Smooth muscle cell (in vitro differentiated cells): ENCODE data around the gene L3MBTL1. TPM values are rescaled to one million over a fixed set of nuclear protein-coding genes. Genes with fewer than 3 reads are reported as not detected.
"Not testable (repeated sequence)": the region's sequence is repeated elsewhere in the genome, so short reads cannot be mapped to it uniquely, and the experiment has no call there.

Experiments used
- DNase-seq: peaks from one replicate; lab custom pipeline; 2025; ENCODE audit not compliant: unreplicated experiment; lab: John Stamatoyannopoulos, UW
- H2AFZ ChIP-seq: fragments of 200-600 bp; sonication (generic); 2 replicates; pipeline ENCODE4 v1.6.0; 2016; ENCODE audit warnings: antibody characterized with exemption, low read depth, mild to moderate bottlenecking
- H3F3A ChIP-seq: fragments of 200-600 bp; sonication (generic); 2 replicates; pipeline ENCODE4 v1.6.0; 2017; ENCODE audit warnings: antibody characterized with exemption, low read depth
- H3K27ac ChIP-seq: fragments of 200-600 bp; sonication (generic); 2 replicates; pipeline ENCODE4 v1.5.1; 2016; ENCODE audit warnings: low read depth, mild to moderate bottlenecking
- H3K27me3 ChIP-seq: fragments of 200-600 bp; sonication (generic); 2 replicates; pipeline ENCODE4 v1.6.1; 2016; ENCODE audit warnings: low read depth, mild to moderate bottlenecking
- H3K36me3 ChIP-seq: fragments of 200-600 bp; sonication (generic); 2 replicates; pipeline ENCODE4 v1.5.1; 2016; ENCODE audit warnings: low read depth
- H3K4me1 ChIP-seq: fragments of 200-600 bp; sonication (generic); 2 replicates; pipeline ENCODE4 v1.5.1; 2016; ENCODE audit warnings: low read depth
- H3K4me2 ChIP-seq: fragments of 200-600 bp; sonication (generic); 2 replicates; pipeline ENCODE4 v1.6.0; 2016; ENCODE audit warnings: mild to moderate bottlenecking
- H3K4me3 ChIP-seq: fragments of 200-600 bp; sonication (generic); 2 replicates; pipeline ENCODE4 v1.5.1; 2016; ENCODE audit warnings: mild to moderate bottlenecking
- H3K79me2 ChIP-seq: fragments of 200-600 bp; sonication (generic); 2 replicates; pipeline ENCODE4 v1.6.0; 2016; ENCODE audit warnings: low read depth, mild to moderate bottlenecking
- H3K9ac ChIP-seq: fragments of 200-600 bp; sonication (generic); 2 replicates; pipeline ENCODE4 v1.6.0; 2016; ENCODE audit warnings: low read depth
- H3K9me3 ChIP-seq: fragments of 200-600 bp; sonication (generic); replicated peaks from 2 replicates; pipeline ENCODE4 v1.5.1; 2016; ENCODE audit warnings: low read depth
- H4K20me1 ChIP-seq: fragments of 200-600 bp; sonication (generic); 2 replicates; pipeline ENCODE4 v1.6.0; 2016; ENCODE audit warnings: low read depth
- CTCF ChIP-seq: fragments of 200-600 bp; sonication (generic); IDR thresholded peaks from 2 replicates; pipeline ENCODE4 v1.5.1; 2017; ENCODE audit warnings: borderline replicate concordance, mild to moderate bottlenecking, antibody characterized with exemption; ENCODE audit not compliant: insufficient read depth, poor library complexity, severe bottlenecking
- WGBS: methylation state at CpG from one replicate; pipeline ENCODE4 v1.1.7; 2016; ENCODE audit warnings: low lambda C conversion rate; 5-methylcytosine and 5-hydroxymethylcytosine counted together
- polyA plus RNA-seq: library from polyadenylated mRNA; unstranded; fragments of >200 nt; fragmentation: Nextera tagmentation; extraction: Ambion mirVana; gene quantifications from 2 replicates; pipeline ENCODE4 v1.2.1, GENCODE V29; 2016
- total RNA-seq: library from RNA; depleted of rRNA; stranded (reverse); fragments of >200 nt; gene quantifications from 2 replicates; pipeline ENCODE4 v1.2.3, GENCODE V29; 2014

L3MBTL1 gene
- total and polyA plus RNA-seq, 2 experiments from 2014 or later: 7.7 to 8.9 TPM

- Histone ChIP-seq H3K27me3 (no peaks in the 10 kb centered on the region), H3K9ac (no peak overlapping the region), H3F3A (no peaks in the 10 kb centered on the region), H3K4me1 (no peaks in the 10 kb centered on the region), H3K4me3 (no peak overlapping the region), H3K79me2 (no peaks in the 10 kb centered on the region), H4K20me1 (no peaks in the 10 kb centered on the region), H3K27ac (no peak overlapping the region), H2AFZ (no peak overlapping the region), H3K9me3 (no peaks in the 10 kb centered on the region), H3K4me2 (no peak overlapping the region), H3K36me3 (no peaks in the 10 kb centered on the region)
- WGBS: 57% methylated on average over 2 of the region's 2 CpGs
- TF ChIP-seq CTCF: no peak
- DNase-seq: no peak
Observed at GRCh38 chr20:43495388-43495787, 12.1 kb upstream of the L3MBTL1 start.

- H3K36me3 ChIP-seq, H3K4me3 ChIP-seq, H3K27me3 ChIP-seq, H3K4me2 ChIP-seq, H3F3A ChIP-seq, H3K27ac ChIP-seq, H4K20me1 ChIP-seq, H2AFZ ChIP-seq, DNase-seq, H3K9me3 ChIP-seq, H3K79me2 ChIP-seq, H3K4me1 ChIP-seq, H3K9ac ChIP-seq: not testable (repeated sequence)
- 96% methylated on average over 8 of the region's 8 CpGs for WGBS
Observed at GRCh38 chr20:43502021-43502420, 5.5 kb upstream of the L3MBTL1 start.

GRCh38 chr20:43506238-43506637 is 1.3 kb upstream of the L3MBTL1 start:
- H3K27me3 ChIP-seq: peaks cover 5% of the 10 kb centered on the region
- no peak overlapping the region for H3K27ac ChIP-seq
- H3K79me2 ChIP-seq: no peaks in the 10 kb centered on the region
- H3K4me1 ChIP-seq: no peaks in the 10 kb centered on the region
- no peaks in the 10 kb centered on the region for H3K9me3 ChIP-seq
- no peaks in the 10 kb centered on the region for H3K36me3 ChIP-seq
- H3K9ac ChIP-seq: no peak overlapping the region
- H2AFZ ChIP-seq: no peak overlapping the region
- no peak overlapping the region for H3K4me2 ChIP-seq
- no peak overlapping the region for H3K4me3 ChIP-seq
- no peak for DNase-seq
- H3F3A ChIP-seq: no peaks in the 10 kb centered on the region
- TF ChIP-seq CTCF: no peak
- WGBS: 92% methylated on average over 7 of the region's 7 CpGs
- H4K20me1 ChIP-seq: no peaks in the 10 kb centered on the region

- H3K9me3 ChIP-seq: no peaks in the 10 kb centered on the region
- peak overlapping the region; percentile 88 for H3K4me3 ChIP-seq
- H4K20me1 ChIP-seq: no peaks in the 10 kb centered on the region
- H3F3A ChIP-seq: no peaks in the 10 kb centered on the region
- H3K4me1 ChIP-seq: no peaks in the 10 kb centered on the region
- H3K79me2 ChIP-seq: no peaks in the 10 kb centered on the region
- no peak overlapping the region for H3K27ac ChIP-seq
- WGBS: 5% methylated on average over 22 of the region's 22 CpGs
- no peaks in the 10 kb centered on the region for H3K36me3 ChIP-seq
- DNase-seq: no peak
- TF ChIP-seq CTCF: no peak
- H3K9ac ChIP-seq: peak overlapping the region; percentile 56
- H2AFZ ChIP-seq: peak overlapping the region; percentile 92
- no peaks in the 10 kb centered on the region for H3K27me3 ChIP-seq
- H3K4me2 ChIP-seq: peak overlapping the region; percentile 97
Observed at GRCh38 chr20:43508106-43508505, 609 bp downstream of the L3MBTL1 start.
